HepG2 (cell line): ENCODE data around the gene L3MBTL4. TPM values are rescaled to one million over a fixed set of nuclear protein-coding genes. Genes with fewer than 3 reads are reported as not detected.
A peak's percentile ranks its signal among the peaks of the same experiment; 100 is the strongest.

Experiments
- ARNT ChIP-seq: fragments of 450-650 bp; IDR thresholded peaks from 2 replicates; pipeline ENCODE4 v1.6.1; 2017
- ASH2L ChIP-seq: fragments of 300-600, 200-600 bp; sonication (generic); IDR thresholded peaks from 2 replicates; pipeline ENCODE4 v1.7.0; 2017; ENCODE audit warnings: low read depth, mild to moderate bottlenecking, moderate library complexity, mixed read lengths, low read length; ENCODE audit not compliant: insufficient read length
- GATA4 ChIP-seq: sonication (generic); IDR thresholded peaks from 2 replicates; pipeline ENCODE4 v1.6.1; 2016; ENCODE audit warnings: antibody characterized with exemption, low read depth, borderline replicate concordance
- NKX3-1 ChIP-seq: sonication (generic); formaldehyde crosslinking; IDR thresholded peaks from 2 replicates; pipeline ENCODE4 v1.5.0; 2020; ENCODE audit warnings: missing genetic modification reagents
- NR2F1 ChIP-seq, 2 experiments: fragments of 450-650 bp in 1 of 2; formaldehyde crosslinking in 1 of 2; IDR thresholded peaks; 2 replicates each; pipeline versions ENCODE4 v1.5.0 to v1.6.1; 2016 to 2020; ENCODE audit warnings: mild to moderate bottlenecking in 1 of 2, missing compliant biosample characterization in 1 of 2, missing genetic modification reagents in 1 of 2, moderate library complexity in 1 of 2
- REXO4 ChIP-seq: sonication (generic); formaldehyde crosslinking; IDR thresholded peaks from 2 replicates; pipeline ENCODE4 v1.8.0; 2022; ENCODE audit warnings: missing genetic modification reagents, mild to moderate bottlenecking, borderline replicate concordance
- ZKSCAN5 ChIP-seq: sonication (generic); formaldehyde crosslinking; IDR thresholded peaks from 2 replicates; pipeline ENCODE4 v1.5.1; 2020; ENCODE audit warnings: mild to moderate bottlenecking, missing genetic modification reagents
- ZMYM3 ChIP-seq: sonication (generic); formaldehyde crosslinking; IDR thresholded peaks from 2 replicates; pipeline ENCODE4 v1.5.1; 2020; ENCODE audit warnings: mild to moderate bottlenecking, missing genetic modification reagents
- ZNF230 ChIP-seq: sonication (generic); formaldehyde crosslinking; IDR thresholded peaks from 2 replicates; pipeline ENCODE4 v1.4.0; 2020; ENCODE audit warnings: mild to moderate bottlenecking, missing genetic modification reagents
- ZNF234 ChIP-seq: sonication (generic); formaldehyde crosslinking; conservative IDR thresholded peaks from 2 replicates; pipeline ENCODE4 v1.5.1; 2020; ENCODE audit warnings: mild to moderate bottlenecking, missing genetic modification reagents
- ZNF253 ChIP-seq: sonication (generic); formaldehyde crosslinking; IDR thresholded peaks from 2 replicates; pipeline ENCODE4 v1.8.0; 2022; ENCODE audit warnings: mild to moderate bottlenecking, missing genetic modification reagents, borderline replicate concordance
- ZNF510 ChIP-seq: sonication (generic); formaldehyde crosslinking; IDR thresholded peaks from 2 replicates; pipeline ENCODE4 v1.4.0; 2020; ENCODE audit warnings: low read depth, mild to moderate bottlenecking, missing genetic modification reagents
- ZNF570 ChIP-seq: sonication (generic); formaldehyde crosslinking; IDR thresholded peaks from 2 replicates; pipeline ENCODE4 v1.4.0; 2020; ENCODE audit warnings: mild to moderate bottlenecking, missing genetic modification reagents, borderline replicate concordance
- ZNF619 ChIP-seq: sonication (generic); formaldehyde crosslinking; IDR thresholded peaks from 2 replicates; pipeline ENCODE4 v1.4.0; 2020; ENCODE audit warnings: mild to moderate bottlenecking, missing genetic modification reagents
- ZNF775 ChIP-seq: sonication (generic); formaldehyde crosslinking; IDR thresholded peaks from 2 replicates; pipeline ENCODE4 v1.4.0; 2020; ENCODE audit warnings: missing genetic modification reagents, mild to moderate bottlenecking, moderate library complexity, borderline replicate concordance
- ZNF782 ChIP-seq: sonication (generic); formaldehyde crosslinking; IDR thresholded peaks from 2 replicates; pipeline ENCODE4 v1.4.0; 2020; ENCODE audit warnings: missing genetic modification reagents, mild to moderate bottlenecking, borderline replicate concordance
- polyA plus RNA-seq, 8 experiments: library from polyadenylated mRNA; depleted of rRNA in 3 of 8; stranded (reverse) in 7 of 8; unstranded in 1 of 8; fragments of >200 nt; fragmentation: Illumina TruSeq in 4 of 8; extraction: Trizol in 4 of 8; gene quantifications; 2 replicates each; pipeline versions ENCODE4 v1.2.1 to v1.2.3, GENCODE V29; 2011 to 2016; ENCODE audit warnings: low read depth in 4 of 8, missing spikeins in 1 of 8, mixed read lengths in 1 of 8; ENCODE audit not compliant: insufficient read depth in 1 of 8
- total RNA-seq, 5 experiments: library from RNA; depleted of rRNA; stranded (reverse); fragments of >200 nt; fragmentation: Illumina TruSeq; extraction: Trizol; gene quantifications; 2 replicates each; pipeline ENCODE4 v1.2.3, GENCODE V29; 2016; ENCODE audit warnings: low read depth in 1 of 5
- TF ChIP-seq, protein P1 (sequence below): sonication (generic); formaldehyde crosslinking; IDR thresholded peaks from 2 replicates; pipeline ENCODE4 v1.4.0; 2020; ENCODE audit warnings: missing genetic modification reagents, low read depth, mild to moderate bottlenecking, borderline replicate concordance
- TF ChIP-seq, protein P2 (sequence below): sonication (generic); formaldehyde crosslinking; IDR thresholded peaks from 2 replicates; pipeline ENCODE4 v1.5.0; 2020; ENCODE audit warnings: missing genetic modification reagents
- TF ChIP-seq, protein P3 (sequence below), 2 experiments: sonication (generic) in 1 of 2; formaldehyde crosslinking in 1 of 2; IDR thresholded peaks; 2 replicates each; pipeline versions ENCODE4 v1.6.1 to v1.9.0; 2014 to 2022; ENCODE audit warnings: antibody characterized with exemption in 1 of 2, borderline replicate concordance in 1 of 2, inconsistent platforms in 1 of 2, low read depth in 1 of 2, missing genetic modification reagents in 1 of 2
- TF ChIP-seq, protein P4 (sequence below): sonication (generic); formaldehyde crosslinking; IDR thresholded peaks from 2 replicates; pipeline ENCODE4 v1.4.0; 2020; ENCODE audit warnings: mild to moderate bottlenecking, low read depth, missing genetic modification reagents

Gene L3MBTL4
- total and polyA plus RNA-seq, 2 of the 13 experiments (the other 11 are each of a cell fraction or from before 2014, with no cell fraction given) = 10.8 to 13.3 TPM

DNA sequence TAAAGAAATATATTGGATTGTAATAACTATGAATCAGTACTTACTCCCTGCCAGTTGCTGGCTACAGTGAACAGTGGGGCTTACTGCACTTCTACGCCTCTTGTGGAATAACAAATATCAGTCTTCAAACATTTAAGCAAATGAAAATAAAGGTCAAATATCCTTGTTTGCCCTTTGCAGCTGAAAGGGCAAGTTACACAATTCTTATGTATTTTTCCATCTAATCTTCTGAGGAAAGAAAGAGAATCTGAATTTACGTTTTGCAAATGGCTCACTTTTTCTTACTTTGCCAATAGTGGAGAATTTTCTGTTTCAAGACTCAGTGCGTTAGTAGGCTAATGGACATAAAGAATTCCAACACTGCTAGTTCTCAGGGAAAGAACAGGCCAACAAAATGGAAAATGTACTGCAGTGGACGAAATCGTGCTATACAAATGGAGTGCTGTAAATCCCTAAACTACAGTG lies 362.2 kb downstream of the L3MBTL4 start (continued):
- TF ChIP-seq, protein P1, sequence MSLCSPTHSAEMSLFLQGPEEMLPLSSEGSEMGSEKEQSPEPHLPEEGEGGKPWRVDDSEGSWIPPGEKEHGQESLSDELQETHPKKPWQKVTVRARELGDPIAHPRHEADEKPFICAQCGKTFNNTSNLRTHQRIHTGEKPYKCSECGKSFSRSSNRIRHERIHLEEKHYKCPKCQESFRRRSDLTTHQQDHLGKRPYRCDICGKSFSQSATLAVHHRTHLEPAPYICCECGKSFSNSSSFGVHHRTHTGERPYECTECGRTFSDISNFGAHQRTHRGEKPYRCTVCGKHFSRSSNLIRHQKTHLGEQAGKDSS (CRISPR knock-in tag) = no peak
- TF ChIP-seq ZMYM3 (no peak), ZNF230 (no peak), GATA4 (no peak), REXO4 (CRISPR knock-in tag) (no peak), ZNF234 (CRISPR knock-in tag) (no peak), ARNT (no peak), ZKSCAN5 (no peak), ZNF782 (no peak), ZNF510 (no peak), NKX3-1 (CRISPR knock-in tag) (no peak), ZNF253 (CRISPR knock-in tag) (no peak), NR2F1 (CRISPR knock-in tag; IDR thresholded peaks at IDR 0.05) (peak; percentile 87 to 93), ZNF570 (CRISPR knock-in tag) (no peak), ZNF619 (CRISPR knock-in tag) (no peak), ZNF775 (CRISPR knock-in tag) (no peak), ASH2L (no peak)
- TF ChIP-seq, protein P2, sequence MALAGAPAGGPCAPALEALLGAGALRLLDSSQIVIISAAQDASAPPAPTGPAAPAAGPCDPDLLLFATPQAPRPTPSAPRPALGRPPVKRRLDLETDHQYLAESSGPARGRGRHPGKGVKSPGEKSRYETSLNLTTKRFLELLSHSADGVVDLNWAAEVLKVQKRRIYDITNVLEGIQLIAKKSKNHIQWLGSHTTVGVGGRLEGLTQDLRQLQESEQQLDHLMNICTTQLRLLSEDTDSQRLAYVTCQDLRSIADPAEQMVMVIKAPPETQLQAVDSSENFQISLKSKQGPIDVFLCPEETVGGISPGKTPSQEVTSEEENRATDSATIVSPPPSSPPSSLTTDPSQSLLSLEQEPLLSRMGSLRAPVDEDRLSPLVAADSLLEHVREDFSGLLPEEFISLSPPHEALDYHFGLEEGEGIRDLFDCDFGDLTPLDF (CRISPR knock-in tag) = no peak
- TF ChIP-seq, protein P3, sequence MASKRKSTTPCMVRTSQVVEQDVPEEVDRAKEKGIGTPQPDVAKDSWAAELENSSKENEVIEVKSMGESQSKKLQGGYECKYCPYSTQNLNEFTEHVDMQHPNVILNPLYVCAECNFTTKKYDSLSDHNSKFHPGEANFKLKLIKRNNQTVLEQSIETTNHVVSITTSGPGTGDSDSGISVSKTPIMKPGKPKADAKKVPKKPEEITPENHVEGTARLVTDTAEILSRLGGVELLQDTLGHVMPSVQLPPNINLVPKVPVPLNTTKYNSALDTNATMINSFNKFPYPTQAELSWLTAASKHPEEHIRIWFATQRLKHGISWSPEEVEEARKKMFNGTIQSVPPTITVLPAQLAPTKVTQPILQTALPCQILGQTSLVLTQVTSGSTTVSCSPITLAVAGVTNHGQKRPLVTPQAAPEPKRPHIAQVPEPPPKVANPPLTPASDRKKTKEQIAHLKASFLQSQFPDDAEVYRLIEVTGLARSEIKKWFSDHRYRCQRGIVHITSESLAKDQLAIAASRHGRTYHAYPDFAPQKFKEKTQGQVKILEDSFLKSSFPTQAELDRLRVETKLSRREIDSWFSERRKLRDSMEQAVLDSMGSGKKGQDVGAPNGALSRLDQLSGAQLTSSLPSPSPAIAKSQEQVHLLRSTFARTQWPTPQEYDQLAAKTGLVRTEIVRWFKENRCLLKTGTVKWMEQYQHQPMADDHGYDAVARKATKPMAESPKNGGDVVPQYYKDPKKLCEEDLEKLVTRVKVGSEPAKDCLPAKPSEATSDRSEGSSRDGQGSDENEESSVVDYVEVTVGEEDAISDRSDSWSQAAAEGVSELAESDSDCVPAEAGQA (IDR thresholded peaks at IDR 0.05; ENCODE audit: low read depth) = no peak
- TF ChIP-seq, protein P3 (CRISPR knock-in tag; IDR thresholded peaks at IDR 0.05; ENCODE audit: borderline replicate concordance) = no peak
- TF ChIP-seq, protein P4, sequence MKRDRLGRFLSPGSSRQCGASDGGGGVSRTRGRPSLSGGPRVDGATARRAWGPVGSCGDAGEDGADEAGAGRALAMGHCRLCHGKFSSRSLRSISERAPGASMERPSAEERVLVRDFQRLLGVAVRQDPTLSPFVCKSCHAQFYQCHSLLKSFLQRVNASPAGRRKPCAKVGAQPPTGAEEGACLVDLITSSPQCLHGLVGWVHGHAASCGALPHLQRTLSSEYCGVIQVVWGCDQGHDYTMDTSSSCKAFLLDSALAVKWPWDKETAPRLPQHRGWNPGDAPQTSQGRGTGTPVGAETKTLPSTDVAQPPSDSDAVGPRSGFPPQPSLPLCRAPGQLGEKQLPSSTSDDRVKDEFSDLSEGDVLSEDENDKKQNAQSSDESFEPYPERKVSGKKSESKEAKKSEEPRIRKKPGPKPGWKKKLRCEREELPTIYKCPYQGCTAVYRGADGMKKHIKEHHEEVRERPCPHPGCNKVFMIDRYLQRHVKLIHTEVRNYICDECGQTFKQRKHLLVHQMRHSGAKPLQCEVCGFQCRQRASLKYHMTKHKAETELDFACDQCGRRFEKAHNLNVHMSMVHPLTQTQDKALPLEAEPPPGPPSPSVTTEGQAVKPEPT = no peak
